ENCODE data around the gene VARS2. TPM values are rescaled to one million over a fixed set of nuclear protein-coding genes. Genes with fewer than 3 reads are reported as not detected.

Gene VARS2
- total RNA-seq, 1 experiment from 2014 or later = 68.2 TPM

DNA sequence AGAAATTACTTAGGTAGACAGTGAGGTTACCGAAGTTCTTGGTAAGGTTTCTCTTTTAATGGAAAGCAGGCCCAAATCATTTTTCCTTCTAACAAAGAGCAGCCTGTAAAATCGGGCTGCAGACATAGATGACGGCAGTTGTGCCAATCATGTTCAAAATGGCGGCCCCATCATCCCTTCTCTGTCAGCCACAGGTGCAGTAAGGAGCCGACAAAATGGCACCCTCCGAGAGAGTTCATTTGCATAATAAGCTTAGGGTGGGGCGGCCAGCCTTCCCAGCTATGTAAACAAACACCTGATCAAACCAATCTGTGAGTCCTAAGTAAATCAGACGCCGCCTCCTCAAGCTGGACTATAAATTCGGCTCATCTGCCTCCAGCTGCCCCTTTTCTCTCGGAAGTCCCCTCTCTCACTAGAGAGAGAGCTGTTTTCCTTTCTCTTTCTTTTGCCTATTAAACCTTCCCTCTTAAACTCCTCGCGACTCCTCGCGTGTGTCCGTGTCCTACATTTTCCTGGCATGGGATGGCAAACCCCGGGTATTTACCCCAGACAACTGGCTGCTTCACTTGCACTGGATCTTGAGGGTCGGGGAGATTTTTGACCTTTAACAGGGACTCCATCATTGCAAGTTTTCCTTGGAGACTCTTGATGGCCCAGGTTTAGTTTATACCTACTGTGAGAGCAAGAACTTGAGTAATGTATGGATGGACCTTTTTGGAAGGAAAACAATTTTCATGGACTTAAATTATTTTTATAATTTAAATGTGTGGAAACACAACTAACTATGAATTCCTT, 38.6 kb upstream of the VARS2 start:
- H3K4me2 ChIP-seq (ENCODE audit: insufficient read depth, insufficient read length, low read length) = no peak overlapping the region
- H3K4me3 Mint-ChIP-seq = no peak overlapping the region

More for the DNA sequence above, 38.6 kb upstream of the VARS2 start:
- Histone ChIP-seq H2BK120ac (ENCODE audit: low read depth, low read length, poor library complexity, severe bottlenecking) (no peak overlapping the region), H2BK12ac (ENCODE audit: insufficient read length, low read depth, low read length) (no peak overlapping the region), H3K56ac (ENCODE audit: insufficient read length, low read depth, low read length) (no peak overlapping the region), H3K79me2 (ENCODE audit: insufficient read depth, low read length) (no peaks in the 10 kb centered on the region), H3K9ac (ENCODE audit: extremely low read depth, insufficient read length, low read length) (no peak overlapping the region), H3K23me2 (ENCODE audit: insufficient read length, low read depth, low read length, poor library complexity, severe bottlenecking) (no peaks in the 10 kb centered on the region), H2BK5ac (ENCODE audit: insufficient read length, low read length) (no peak overlapping the region), H3K14ac (ENCODE audit: insufficient read depth, low read length) (no peak overlapping the region), H3K23ac (ENCODE audit: insufficient read length, low read depth, low read length) (no peak overlapping the region), H3K4me1 (ENCODE audit: insufficient read depth, low read length) (peaks cover 3% of the 10 kb centered on the region; the same call in 1 of the 2 replicates), H3K27me3 (ENCODE audit: insufficient read depth, low read length) (no peaks in the 10 kb centered on the region), H4K91ac (ENCODE audit: insufficient read length, low read depth, low read length) (no peak overlapping the region), H4K20me1 (ENCODE audit: control insufficient read depth, insufficient read depth, insufficient read length) (no peaks in the 10 kb centered on the region), H3K18ac (ENCODE audit: insufficient read length, low read depth, low read length) (no peak overlapping the region), H3T11ph (ENCODE audit: low read length) (no peak overlapping the region), H2BK20ac (ENCODE audit: low read depth, low read length, poor library complexity, severe bottlenecking) (no peak overlapping the region), H3K4ac (ENCODE audit: low read depth, low read length) (no peak overlapping the region), H4K5ac (ENCODE audit: insufficient read length, low read depth, low read length) (no peak overlapping the region), H4K8ac (replicated peaks; ENCODE audit: insufficient read length, low read depth, low read length) (no peak overlapping the region), H2AK5ac (ENCODE audit: insufficient read length, low read length) (no peak overlapping the region), H2AFZ (ENCODE audit: low read length) (no peak overlapping the region), H3K9me3 (ENCODE audit: control insufficient read depth, low read depth, low read length) (peaks cover 6% of the 10 kb centered on the region), H3K79me1 (ENCODE audit: insufficient read depth, low read depth, low read length, poor library complexity, severe bottlenecking) (no peaks in the 10 kb centered on the region), H2BK15ac (ENCODE audit: low read depth, low read length) (no peak overlapping the region), H3K27ac (ENCODE audit: insufficient read length, low read depth, low read length) (no peak overlapping the region)
- no peak for DNase-seq
- TF ChIP-seq, protein P1, sequence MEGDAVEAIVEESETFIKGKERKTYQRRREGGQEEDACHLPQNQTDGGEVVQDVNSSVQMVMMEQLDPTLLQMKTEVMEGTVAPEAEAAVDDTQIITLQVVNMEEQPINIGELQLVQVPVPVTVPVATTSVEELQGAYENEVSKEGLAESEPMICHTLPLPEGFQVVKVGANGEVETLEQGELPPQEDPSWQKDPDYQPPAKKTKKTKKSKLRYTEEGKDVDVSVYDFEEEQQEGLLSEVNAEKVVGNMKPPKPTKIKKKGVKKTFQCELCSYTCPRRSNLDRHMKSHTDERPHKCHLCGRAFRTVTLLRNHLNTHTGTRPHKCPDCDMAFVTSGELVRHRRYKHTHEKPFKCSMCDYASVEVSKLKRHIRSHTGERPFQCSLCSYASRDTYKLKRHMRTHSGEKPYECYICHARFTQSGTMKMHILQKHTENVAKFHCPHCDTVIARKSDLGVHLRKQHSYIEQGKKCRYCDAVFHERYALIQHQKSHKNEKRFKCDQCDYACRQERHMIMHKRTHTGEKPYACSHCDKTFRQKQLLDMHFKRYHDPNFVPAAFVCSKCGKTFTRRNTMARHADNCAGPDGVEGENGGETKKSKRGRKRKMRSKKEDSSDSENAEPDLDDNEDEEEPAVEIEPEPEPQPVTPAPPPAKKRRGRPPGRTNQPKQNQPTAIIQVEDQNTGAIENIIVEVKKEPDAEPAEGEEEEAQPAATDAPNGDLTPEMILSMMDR (conservative IDR thresholded peaks at IDR 0.05) = no peak
- Mint-ChIP-seq H3K36me3 (ENCODE audit: insufficient read depth in 1 of 3, low read depth in 3 of 3) (peaks cover 19 to 44% (median 20%) of the 10 kb centered on the region in 3 experiments), H3K4me1 (peaks cover 35 to 43% of the 10 kb centered on the region in 2 experiments), H3K9me3 (peaks cover 34 to 45% of the 10 kb centered on the region in 2 experiments), H3K27me3 (ENCODE audit: low read depth) (no peaks in the 10 kb centered on the region; the same call in 1 of the 2 replicates), H3K27ac (no peak overlapping the region; a peak in 1 of 7 replicates)
- WGBS (ENCODE audit: extremely low coverage, insufficient read length, low lambda C conversion rate) = no CpG with 5 or more reads among the region's 18 CpGs
